NB4 (cell line): ENCODE measurements around the gene HCAR2.
"Not testable (repeated sequence)": the region's sequence is repeated elsewhere in the genome, so short reads cannot be mapped to it uniquely, and the experiment has no call there.

Experiments
- DNase-seq: peaks from one replicate; pipeline ENCODE4 v3.0.0; 2010; ENCODE audit warnings: low read depth
- H3K4me3 ChIP-seq: one replicate; pipeline ENCODE4 v1.5.1; 2011; ENCODE audit warnings: mild to moderate bottlenecking, low read depth, low read length, moderate library complexity
- CTCF ChIP-seq: IDR thresholded peaks from one replicate; pipeline ENCODE4 v1.5.1; 2012; ENCODE audit warnings: low read depth, low read length
- MYC ChIP-seq: IDR thresholded peaks from 2 replicates; pipeline ENCODE4 v1.6.1; 2011; ENCODE audit warnings: low read depth, low read length
- POLR2A ChIP-seq: IDR thresholded peaks from 2 replicates; pipeline ENCODE4 v1.6.1; 2011; ENCODE audit warnings: mild to moderate bottlenecking; ENCODE audit not compliant: insufficient read length; ENCODE audit errors: extremely low read depth
- TF ChIP-seq, protein P1 (sequence below): IDR thresholded peaks from 2 replicates; pipeline ENCODE4 v1.6.1; 2011; ENCODE audit warnings: low read depth, low read length

The HCAR2 gene

GRCh38 chr12:122702890-122703611 lies at the start of gene HCAR2:
HCAR2 (minus strand) TSS chr12:122703357; CDS start chr12:122703283, 74 bp downstream.
- peak; percentile 75 for DNase-seq
- TF ChIP-seq MYC = peak; percentile 43; the same call in 1 of the 2 replicates
- H3K4me3 ChIP-seq = not testable (repeated sequence)

DNA sequence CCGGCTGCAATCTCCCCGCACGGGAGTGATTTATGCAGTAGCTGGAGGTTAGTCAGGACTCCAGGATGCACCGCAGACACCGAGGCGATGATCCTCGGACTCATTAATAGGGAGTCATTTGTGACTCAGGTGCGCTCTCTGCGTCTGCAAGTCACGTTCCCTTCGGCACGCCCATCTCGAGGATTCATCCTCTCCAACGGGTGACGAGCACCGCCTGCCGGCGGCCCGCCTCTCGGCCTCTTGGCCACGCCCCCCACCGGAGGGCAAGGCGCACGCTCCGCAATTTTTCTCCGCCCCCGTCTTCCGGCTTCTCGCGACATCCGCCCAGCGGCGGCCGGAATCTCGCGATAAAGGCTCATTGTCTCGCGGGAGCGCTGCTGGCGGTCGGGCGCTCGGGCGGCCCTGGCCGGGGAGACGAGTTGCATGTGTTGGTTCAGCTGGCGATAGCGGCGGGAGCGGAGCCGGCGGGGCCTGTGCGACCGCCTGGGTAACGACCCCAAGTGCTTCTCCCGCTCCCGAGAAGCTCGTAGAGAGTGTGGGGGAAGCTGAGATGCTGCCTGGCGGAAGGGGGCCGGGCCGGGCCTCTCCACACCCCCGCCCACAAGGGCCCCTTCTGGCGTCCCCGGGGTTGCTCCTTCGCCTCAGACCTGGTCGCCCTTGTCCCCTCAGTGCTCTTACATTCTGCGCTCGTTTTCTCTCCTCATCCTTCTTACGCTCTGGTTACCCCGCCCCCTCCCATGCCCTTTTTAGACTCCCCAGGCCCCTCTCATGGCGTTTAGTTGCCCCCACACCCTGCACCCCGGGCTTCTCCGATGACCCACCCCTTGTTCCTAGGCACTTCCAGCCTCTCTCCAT lies 49.5 kb upstream of the HCAR2 start, which contains the start of gene DENR:
TSS of gene DENR (plus strand) at position 361 of the 855 bp plus-strand sequence. CDS start 878 bp downstream, outside the sequence.
- peak; percentile 98 for DNase-seq
- TF ChIP-seq, protein P1, sequence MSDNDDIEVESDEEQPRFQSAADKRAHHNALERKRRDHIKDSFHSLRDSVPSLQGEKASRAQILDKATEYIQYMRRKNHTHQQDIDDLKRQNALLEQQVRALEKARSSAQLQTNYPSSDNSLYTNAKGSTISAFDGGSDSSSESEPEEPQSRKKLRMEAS = peak; percentile 95
- peak; percentile 83 for TF ChIP-seq CTCF
- peak; percentile 94 for TF ChIP-seq MYC
- TF ChIP-seq POLR2A = peak; percentile 97
- H3K4me3 ChIP-seq = peak within 1 kb of the TSS; percentile 98

DNA sequence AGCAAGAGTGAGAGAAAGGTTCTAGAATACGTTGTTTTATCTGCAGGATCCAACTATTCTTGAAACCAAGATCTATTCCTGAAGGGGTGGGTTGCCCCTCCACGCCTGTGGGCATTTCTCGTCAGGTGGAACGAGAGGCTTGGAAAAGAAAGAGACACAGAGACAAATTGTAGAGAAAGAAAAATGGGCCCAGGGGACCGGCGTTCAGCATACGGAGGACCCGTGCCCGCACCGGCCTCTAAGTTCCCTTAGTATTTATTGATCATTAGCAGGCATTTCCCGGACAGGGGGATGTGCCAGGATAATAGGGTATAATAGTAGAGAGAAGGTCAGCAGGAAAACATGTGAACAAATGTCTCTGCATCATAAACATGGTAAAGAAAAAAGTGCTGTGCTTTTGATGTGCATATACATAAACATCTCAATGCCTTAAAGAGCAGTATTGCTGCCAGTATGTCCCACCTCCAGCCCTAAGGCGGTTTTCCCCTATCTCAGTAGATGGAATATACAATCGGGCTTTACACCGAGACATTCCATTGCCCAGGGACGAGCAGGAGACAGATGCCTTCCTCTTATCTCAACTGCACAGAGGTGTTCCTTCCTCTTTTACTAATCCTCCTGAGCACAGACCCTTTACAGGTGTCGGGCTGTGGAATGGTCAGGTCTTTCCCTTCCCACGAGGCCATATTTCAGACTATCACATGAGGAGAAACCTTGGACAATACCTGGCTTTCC lies 47.8 kb upstream of the HCAR2 start:
- not testable (repeated sequence) for H3K4me3 ChIP-seq, DNase-seq

DNA sequence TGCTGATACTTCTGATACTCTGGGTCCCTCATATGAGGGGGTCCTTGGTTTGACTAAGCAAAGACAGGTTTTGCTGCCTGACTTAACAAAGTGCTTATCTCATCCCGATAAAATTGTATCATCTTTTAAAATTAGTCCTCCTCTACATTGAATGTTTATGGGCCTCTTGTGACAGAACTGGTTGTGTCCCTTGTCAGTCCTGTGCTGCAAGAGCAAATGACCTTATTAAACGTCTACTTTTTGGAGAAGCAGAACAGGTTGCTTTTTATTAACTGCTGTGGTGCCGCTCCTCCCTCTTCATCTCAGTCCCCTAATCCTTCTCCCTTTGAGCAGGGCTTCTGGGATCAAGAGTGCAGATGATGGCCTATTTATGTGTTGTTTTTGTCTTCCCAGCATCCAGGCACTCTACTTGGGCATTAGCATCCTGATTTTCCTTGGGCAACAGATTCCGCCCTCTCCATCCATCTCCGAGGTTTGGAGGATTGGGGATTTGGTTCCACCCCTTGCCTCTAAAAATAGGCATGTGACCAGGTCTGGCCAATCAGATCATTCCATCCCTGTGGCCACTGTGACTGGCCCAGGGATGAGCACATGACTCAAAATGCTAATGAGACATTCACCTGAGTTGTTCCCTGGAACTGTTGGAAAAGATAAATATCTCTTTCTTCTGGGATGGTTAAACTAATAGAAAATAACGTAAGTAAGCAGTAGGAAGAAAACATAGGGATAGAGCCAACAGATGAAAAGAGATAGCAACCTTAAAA lies 46.6 kb upstream of the HCAR2 start:
- no peak for DNase-seq
- no peak for TF ChIP-seq MYC
- TF ChIP-seq, protein P1 = 0 out of 2 replicates have a peak, but pooled peaks have one; percentile 18

DNA sequence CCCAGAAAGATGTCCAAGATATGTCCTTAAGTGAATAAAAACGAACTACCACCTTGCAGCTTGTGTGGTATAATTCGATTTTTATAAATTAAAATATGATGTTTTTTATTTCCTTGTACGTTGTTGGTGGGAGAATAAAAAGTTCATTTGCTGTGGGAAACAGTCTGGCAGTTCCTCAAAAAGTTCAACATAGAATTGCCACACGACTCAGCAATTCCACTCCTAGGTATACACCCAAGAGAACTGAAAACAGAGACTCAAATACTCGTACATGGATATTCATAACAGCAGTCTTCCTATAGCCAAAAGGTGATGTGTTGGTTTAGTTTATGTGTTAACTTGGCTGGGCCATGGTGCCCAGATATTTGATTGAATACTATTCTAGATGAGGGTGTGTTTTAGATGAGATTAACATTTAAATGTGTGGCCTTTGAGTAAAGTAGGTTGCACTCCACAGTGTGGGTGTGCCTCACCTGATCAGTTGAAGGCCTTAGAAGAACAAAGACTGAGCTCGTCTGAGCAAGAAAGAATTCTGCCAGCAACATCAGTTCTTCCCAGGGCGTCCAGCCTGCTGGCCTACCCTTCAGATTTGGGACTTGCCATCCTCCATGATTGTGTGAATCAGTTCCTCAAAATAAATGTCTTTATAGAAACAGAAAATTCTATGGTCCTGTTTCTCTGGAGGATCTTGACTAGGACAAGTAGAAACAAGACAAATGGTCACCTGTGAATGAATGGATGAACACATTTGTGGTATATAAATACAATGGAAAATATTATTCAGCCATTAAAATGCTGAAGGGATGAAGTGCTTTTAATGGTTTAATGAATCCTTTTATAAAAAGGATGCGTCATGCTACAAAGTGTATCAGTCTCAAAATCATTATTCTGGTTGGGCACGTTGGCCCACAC lies 44.3 kb upstream of the HCAR2 start:
- no peak overlapping the region for H3K4me3 ChIP-seq
- TF ChIP-seq POLR2A (no peak), CTCF (no peak), MYC (no peak)
- TF ChIP-seq, protein P1 = no peak
- DNase-seq = peak; percentile 56

More for the DNA sequence above, 46.6 kb upstream of the HCAR2 start:
- H3K4me3 ChIP-seq = no peak overlapping the region

DNA sequence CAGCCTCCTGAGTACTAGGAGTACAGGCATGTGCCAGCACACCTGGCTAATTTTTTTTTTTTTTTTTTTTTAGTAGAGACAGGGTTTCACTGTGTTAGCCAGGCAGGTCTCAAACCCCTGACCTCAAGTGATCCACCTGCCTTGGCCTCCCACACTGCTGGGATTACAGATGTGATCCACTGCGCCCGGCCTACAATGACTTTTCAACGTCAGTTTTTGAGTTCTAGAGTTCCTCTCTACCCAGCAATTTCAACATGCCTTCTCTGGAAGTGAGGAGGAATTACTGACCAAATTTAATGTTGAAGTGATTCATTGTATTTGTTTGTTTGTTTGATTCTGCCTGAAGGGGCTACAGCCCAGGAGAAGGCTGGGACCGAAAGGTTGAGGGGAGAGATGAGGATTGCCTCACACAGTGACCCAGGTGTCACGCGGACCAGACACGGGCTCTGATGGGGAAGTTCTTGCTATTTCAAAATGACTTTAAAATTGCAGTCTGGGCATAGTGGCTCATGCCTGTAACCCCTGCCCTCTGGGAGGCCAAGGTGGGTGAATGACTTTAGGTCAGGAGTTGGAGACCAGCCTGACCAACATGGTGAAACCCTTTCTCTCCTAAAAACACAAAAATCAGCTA lies 40.9 kb upstream of the HCAR2 start:
- DNase-seq = no peak
- TF ChIP-seq, protein P1 = no peak
- TF ChIP-seq POLR2A (no peak), CTCF (no peak), MYC (no peak)

More for the DNA sequence above, 40.9 kb upstream of the HCAR2 start:
- H3K4me3 ChIP-seq = no peak overlapping the region
